Left renal cortex interstitium (tissue), 4 donors: ENCODE data around the gene COL24A1. TPM values are rescaled to one million over a fixed set of nuclear protein-coding genes. Genes with fewer than 3 reads are reported as not detected.
"Not testable (repeated sequence)": the region's sequence is repeated elsewhere in the genome, so short reads cannot be mapped to it uniquely, and the experiment has no call there.

Experiments used
- DNase-seq, 4 donors: peaks; one replicate each; pipeline ENCODE4 v3.0.0-alpha.2; 2013; ENCODE audit warnings: low read depth in 4 of 4, low spot score in 2 of 4, missing footprints in 1 of 4
- polyA plus RNA-seq, 4 donors: library from polyadenylated mRNA; unstranded; fragments of 120-200 nt; gene quantifications; one replicate each; pipeline ENCODE4 v1.2.1, GENCODE V29; 2013; ENCODE audit not compliant: insufficient read length in 4 of 4

COL24A1 gene
- polyA plus RNA-seq, 4 donors = 1.6 to 2.4 (median 1.8) TPM

GRCh38 chr1:85911742-85912141 is 244.8 kb downstream of the COL24A1 start:
- DNase-seq = no peak

GRCh38 chr1:85900921-85901320 is 255.7 kb downstream of the COL24A1 start:
- no peak for DNase-seq

GRCh38 chr1:85898861-85899260 is 257.7 kb downstream of the COL24A1 start:
- DNase-seq = no peak

- peak in 2 of 4 donors; percentile 16 to 31 for DNase-seq
Observed at GRCh38 chr1:85894651-85895050, 261.9 kb downstream of the COL24A1 start.

- DNase-seq = no peak
Observed at GRCh38 chr1:85892366-85892765, 264.2 kb downstream of the COL24A1 start.

- no peak for DNase-seq
Observed at GRCh38 chr1:85889870-85890269, 266.7 kb downstream of the COL24A1 start.

- no peak for DNase-seq
Observed at GRCh38 chr1:85888921-85889320, 267.7 kb downstream of the COL24A1 start.

- peak in 1 of 4 donors; percentile 27 for DNase-seq
Observed at GRCh38 chr1:85884372-85885035, 272.1 kb downstream of the COL24A1 start.

GRCh38 chr1:85867189-85867588 is 289.4 kb downstream of the COL24A1 start:
- DNase-seq = no peak

GRCh38 chr1:85865213-85865612 is 291.4 kb downstream of the COL24A1 start:
- DNase-seq = no peak

- no peak for DNase-seq
Observed at GRCh38 chr1:85864727-85865126, 291.8 kb downstream of the COL24A1 start.

- DNase-seq = not testable (repeated sequence)
Observed at GRCh38 chr1:85863639-85864038, 292.9 kb downstream of the COL24A1 start.

- DNase-seq = no peak
Observed at GRCh38 chr1:85862456-85862855, 294.1 kb downstream of the COL24A1 start.

- DNase-seq = no peak
Observed at GRCh38 chr1:85857991-85858390, 298.6 kb downstream of the COL24A1 start.

GRCh38 chr1:85850238-85850637 is 306.3 kb downstream of the COL24A1 start:
- peak in 2 of 4 donors; percentile 9 to 10 for DNase-seq

GRCh38 chr1:85849660-85850059 is 306.9 kb downstream of the COL24A1 start:
- DNase-seq = no peak

GRCh38 chr1:85847356-85847755 is 309.2 kb downstream of the COL24A1 start:
- no peak for DNase-seq

GRCh38 chr1:85846706-85847105 is 309.9 kb downstream of the COL24A1 start:
- DNase-seq = no peak

- no peak for DNase-seq
Observed at GRCh38 chr1:85839459-85839858, 317.1 kb downstream of the COL24A1 start.

GRCh38 chr1:85838238-85838637 is 318.3 kb downstream of the COL24A1 start:
- no peak for DNase-seq

GRCh38 chr1:85836736-85837135 is 319.8 kb downstream of the COL24A1 start:
- DNase-seq = no peak

- not testable (repeated sequence) for DNase-seq
Observed at GRCh38 chr1:85833165-85833564, 323.4 kb downstream of the COL24A1 start.

GRCh38 chr1:85830837-85831236 is 325.7 kb downstream of the COL24A1 start:
- DNase-seq = no peak
